Fibroblast of lung (primary cell): ENCODE data around the gene COL15A1. TPM values are rescaled to one million over a fixed set of nuclear protein-coding genes. Genes with fewer than 3 reads are reported as not detected.
A peak's percentile ranks its signal among the peaks of the same experiment; 100 is the strongest.

Source experiments
- DNase-seq, 2 donors: peaks; one replicate each; pipeline versions ENCODE4 v3.0.0 to v3.0.0-alpha.2; 2010; ENCODE audit warnings: low read depth in 2 of 2
- H2AFZ ChIP-seq: 2 replicates; pipeline ENCODE4 v1.5.1; 2012; ENCODE audit warnings: low read length, control low read depth, inconsistent platforms
- H3K27ac ChIP-seq: 2 replicates; pipeline ENCODE4 v1.5.1; 2011; ENCODE audit warnings: low read length, control low read depth; ENCODE audit not compliant: insufficient read depth
- H3K27me3 ChIP-seq: 2 replicates; pipeline ENCODE4 v1.5.1; 2011; ENCODE audit warnings: mild to moderate bottlenecking, low read length; ENCODE audit not compliant: control insufficient read depth, insufficient read depth
- H3K36me3 ChIP-seq: 2 replicates; pipeline ENCODE4 v1.5.1; 2011; ENCODE audit warnings: low read length; ENCODE audit not compliant: control insufficient read depth, insufficient read depth
- H3K4me1 ChIP-seq: 2 replicates; pipeline ENCODE4 v1.5.1; 2011; ENCODE audit warnings: low read length; ENCODE audit not compliant: control insufficient read depth, insufficient read depth; ENCODE audit errors: extremely low read depth
- H3K4me2 ChIP-seq: 2 replicates; pipeline ENCODE4 v1.5.1; 2011; ENCODE audit warnings: low read length, control low read depth; ENCODE audit not compliant: insufficient read depth; ENCODE audit errors: extremely low read depth
- H3K4me3 ChIP-seq, 4 experiments: fragments of 200-600 bp in 1 of 4; sonication (generic) in 1 of 4; replicated peaks in 1 of 4; 2 replicates each; pipeline ENCODE4 v1.5.1; 2011 to 2016; ENCODE audit warnings: low read length in 4 of 4, low read depth in 3 of 4, mild to moderate bottlenecking in 3 of 4, control low read depth in 2 of 4, inconsistent platforms in 1 of 4, mixed read lengths in 1 of 4; ENCODE audit not compliant: insufficient read depth in 1 of 4; ENCODE audit errors: control extremely low read depth in 1 of 4
- H3K79me2 ChIP-seq: 2 replicates; pipeline ENCODE4 v1.5.1; 2012; ENCODE audit warnings: mild to moderate bottlenecking, low read length, inconsistent platforms; ENCODE audit not compliant: control insufficient read depth, insufficient read depth
- H3K9ac ChIP-seq: 2 replicates; pipeline ENCODE4 v1.5.1; 2011; ENCODE audit warnings: mild to moderate bottlenecking, low read length, control low read depth; ENCODE audit not compliant: insufficient read depth
- H3K9me3 ChIP-seq: 2 replicates; pipeline ENCODE4 v1.5.1; 2012; ENCODE audit warnings: low read depth, low read length; ENCODE audit not compliant: control insufficient read depth, insufficient read depth
- H4K20me1 ChIP-seq: 2 replicates; pipeline ENCODE4 v1.5.1; 2011; ENCODE audit warnings: low read length; ENCODE audit not compliant: control insufficient read depth, insufficient read depth; ENCODE audit errors: extremely low read depth
- CTCF ChIP-seq, 2 donors: IDR thresholded peaks in 1 of 2; conservative IDR thresholded peaks in 1 of 2; 1 replicate in 1 of 2; 2 replicates in 1 of 2; pipeline ENCODE4 v1.5.1; 2011 to 2012; ENCODE audit warnings: low read length in 2 of 2, control low read depth in 1 of 2, inconsistent platforms in 1 of 2, low read depth in 1 of 2, mild to moderate bottlenecking in 1 of 2
- EZH2 ChIP-seq: IDR thresholded peaks from 2 replicates; pipeline ENCODE4 v1.5.1; 2012; ENCODE audit warnings: low read length, control low read depth, mild to moderate bottlenecking; ENCODE audit errors: missing control alignments
- polyA plus RNA-seq, 2 donors: library from polyadenylated mRNA; depleted of rRNA in 1 of 2; stranded (reverse) in 1 of 2; unstranded in 1 of 2; fragments of >200 nt; gene quantifications; 2 replicates each; pipeline ENCODE4 v1.2.1, GENCODE V29; 2011 to 2012; ENCODE audit warnings: missing spikeins in 1 of 2
- total RNA-seq: library from RNA; depleted of rRNA; stranded (reverse); fragments of >200 nt; gene quantifications from 2 replicates; pipeline ENCODE4 v1.2.1, GENCODE V29; 2014

Gene COL15A1
- total and polyA plus RNA-seq, 2 donors (not counting 1 experiment from before 2014, with no cell fraction given): 13.3 to 41.0 TPM

- Histone ChIP-seq H3K9ac (no peak overlapping the region), H3K4me3 (no peak overlapping the region), H3K36me3 (no peaks in the 10 kb centered on the region), H3K4me2 (no peak overlapping the region), H3K4me1 (peaks cover 16% of the 10 kb centered on the region), H3K9me3 (no peaks in the 10 kb centered on the region), H2AFZ (no peak overlapping the region), H4K20me1 (no peaks in the 10 kb centered on the region), H3K27me3 (no peaks in the 10 kb centered on the region), H3K79me2 (no peaks in the 10 kb centered on the region), H3K27ac (no peak overlapping the region)
- DNase-seq: no peak
- no peak for TF ChIP-seq EZH2
- no peak for TF ChIP-seq CTCF (conservative IDR thresholded peaks at IDR 0.05 in 1 of 2, IDR thresholded peaks at IDR 0.05 in 1 of 2; ENCODE audit: low read depth in 1 of 2, low read length in 2 of 2)
These were observed 77.8 kb downstream of the COL15A1 start for GRCh38 chr9:99021512-99021911.

GRCh38 chr9:99023231-99023630 lies 79.5 kb downstream of the COL15A1 start:
- no peak overlapping the region for H3K9ac ChIP-seq
- H4K20me1 ChIP-seq: no peaks in the 10 kb centered on the region
- no peak overlapping the region for H3K4me3 ChIP-seq
- DNase-seq: no peak
- no peaks in the 10 kb centered on the region for H3K9me3 ChIP-seq
- peaks cover 16% of the 10 kb centered on the region for H3K4me1 ChIP-seq
- H3K27ac ChIP-seq: no peak overlapping the region
- H3K36me3 ChIP-seq: no peaks in the 10 kb centered on the region
- no peak overlapping the region for H2AFZ ChIP-seq
- H3K4me2 ChIP-seq: no peak overlapping the region
- H3K27me3 ChIP-seq: no peaks in the 10 kb centered on the region
- TF ChIP-seq EZH2 (no peak), CTCF (conservative IDR thresholded peaks at IDR 0.05 in 1 of 2, IDR thresholded peaks at IDR 0.05 in 1 of 2; ENCODE audit: low read depth in 1 of 2, low read length in 2 of 2) (no peak)
- no peaks in the 10 kb centered on the region for H3K79me2 ChIP-seq

DNA sequence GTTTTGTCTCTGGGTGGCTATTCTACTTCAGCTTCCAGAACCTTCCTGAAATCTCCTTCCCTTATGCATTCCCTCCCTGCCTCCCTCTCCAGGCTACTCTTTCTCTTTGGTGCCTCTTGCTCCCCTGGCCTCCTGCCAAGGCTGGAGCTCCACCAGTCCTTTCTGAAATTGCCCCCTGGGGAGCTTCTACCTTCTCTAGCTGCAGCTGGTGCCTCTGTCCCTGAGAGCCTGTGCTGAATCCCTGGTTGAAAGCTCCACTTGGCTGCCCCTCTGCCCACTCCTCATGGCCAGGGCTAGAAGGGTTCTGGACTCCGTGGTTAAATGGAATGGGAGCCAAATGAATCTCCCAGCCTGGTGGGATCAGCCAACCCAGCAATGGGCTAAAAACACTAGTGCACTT lies 80.1 kb downstream of the COL15A1 start:
- H3K27ac ChIP-seq: no peak overlapping the region

More for the DNA sequence above, 80.1 kb downstream of the COL15A1 start:
- no peaks in the 10 kb centered on the region for H3K36me3 ChIP-seq
- peaks cover 16% of the 10 kb centered on the region for H3K4me1 ChIP-seq
- no peak overlapping the region for H3K4me2 ChIP-seq
- H2AFZ ChIP-seq: no peak overlapping the region
- no peak for TF ChIP-seq EZH2
- TF ChIP-seq CTCF (conservative IDR thresholded peaks at IDR 0.05 in 1 of 2, IDR thresholded peaks at IDR 0.05 in 1 of 2; ENCODE audit: low read depth in 1 of 2, low read length in 2 of 2): no peak
- DNase-seq: peak; percentile 22 to 34
- H3K27me3 ChIP-seq: no peaks in the 10 kb centered on the region
- H3K9me3 ChIP-seq: no peaks in the 10 kb centered on the region
- H4K20me1 ChIP-seq: no peaks in the 10 kb centered on the region
- no peaks in the 10 kb centered on the region for H3K79me2 ChIP-seq
- H3K9ac ChIP-seq: no peak overlapping the region
- H3K4me3 ChIP-seq: no peak overlapping the region
